PC-9 (cell line): ENCODE measurements around the gene SPARC. TPM values are rescaled to one million over a fixed set of nuclear protein-coding genes. Genes with fewer than 3 reads are reported as not detected.

ENCODE experiments used
- BruUV-seq: library from RNA; stranded (reverse); fragments of 400-500 nt; replicated peaks from 2 replicates; lab custom pipeline; 2021; lab: Mats Ljungman, UMichigan
- CTCF ChIA-PET: fragments of 300-600 bp; sonication (Branson Sonifier 250); formaldehyde crosslinking; loops from one replicate; lab custom pipeline; 2022; ENCODE audit warnings: antibody characterized with exemption; lab: Charles Lee
- POLR2A ChIA-PET: fragments of 300-600 bp; sonication (Branson Sonifier 250); formaldehyde crosslinking; loops from one replicate; lab custom pipeline; 2022; ENCODE audit warnings: antibody characterized with exemption; ENCODE audit not compliant: unreplicated experiment; lab: Charles Lee
- DNase-seq, 2 experiments: peaks; one replicate each; pipeline versions ENCODE4 v3.0.0 to v3.0.0-alpha.2; 2015 to 2022; ENCODE audit warnings: mixed read lengths in 1 of 2
- H2AFZ ChIP-seq: fragments of 200-600 bp; sonication (generic); 2 replicates; pipeline ENCODE4 v1.8.1; 2017; ENCODE audit warnings: antibody characterized with exemption
- H3F3A ChIP-seq: fragments of 200-600 bp; sonication (generic); 2 replicates; pipeline ENCODE4 v1.8.1; 2017; ENCODE audit warnings: antibody characterized with exemption, mild to moderate bottlenecking, low read depth; ENCODE audit not compliant: insufficient read depth
- H3K27ac ChIP-seq: fragments of 200-600 bp; sonication (generic); 2 replicates; pipeline ENCODE4 v1.6.1; 2016; ENCODE audit warnings: mixed run types
- H3K27me3 ChIP-seq: fragments of 200-600 bp; sonication (generic); 2 replicates; pipeline ENCODE4 v1.6.1; 2016; ENCODE audit warnings: low read depth, mixed run types; ENCODE audit not compliant: insufficient read depth
- H3K36me3 ChIP-seq: fragments of 200-600 bp; sonication (generic); 2 replicates; pipeline ENCODE4 v1.6.1; 2016; ENCODE audit warnings: low read depth, mixed run types
- H3K4me1 ChIP-seq: fragments of 200-600 bp; sonication (generic); replicated peaks from 2 replicates; pipeline ENCODE4 v1.6.1; 2016; ENCODE audit warnings: mixed run types; ENCODE audit not compliant: insufficient read depth
- H3K4me2 ChIP-seq: fragments of 200-600 bp; sonication (generic); 2 replicates; pipeline ENCODE4 v1.6.1; 2017; ENCODE audit warnings: mixed run types
- H3K4me3 ChIP-seq: fragments of 200-600 bp; sonication (generic); 2 replicates; pipeline ENCODE4 v1.6.1; 2016; ENCODE audit warnings: mixed run types
- H3K79me2 ChIP-seq: fragments of 200-600 bp; sonication (generic); 2 replicates; pipeline ENCODE4 v1.6.1; 2017; ENCODE audit warnings: low read depth, mixed run types
- H3K9me2 ChIP-seq: fragments of 200-600 bp; sonication (generic); 2 replicates; pipeline ENCODE4 v1.8.1; 2017; ENCODE audit warnings: mild to moderate bottlenecking; ENCODE audit not compliant: insufficient read depth
- H3K9me3 ChIP-seq: fragments of 200-600 bp; sonication (generic); 2 replicates; pipeline ENCODE4 v1.8.1; 2016; ENCODE audit warnings: low read depth; ENCODE audit not compliant: insufficient read depth
- H4K20me1 ChIP-seq: fragments of 200-600 bp; sonication (generic); 2 replicates; pipeline ENCODE4 v1.8.1; 2017; ENCODE audit not compliant: insufficient read depth
- EZH2 ChIP-seq: fragments of 200-600 bp; sonication (generic); IDR thresholded peaks from 2 replicates; pipeline ENCODE4 v1.8.0; 2017; ENCODE audit warnings: antibody characterized with exemption, low read depth
- intact Hi-C: fragments of 100-400 bp; cut with micrococcal nuclease; formaldehyde crosslinking; loops from one replicate; pipeline ENCODE4 v1.10.0; 2022; ENCODE audit not compliant: unreplicated experiment
- total RNA-seq: library from RNA; stranded (reverse); gene quantifications from 2 replicates; pipeline ENCODE4 v1.2.3, GENCODE V29; 2021
- TF ChIP-seq, protein P1 (sequence below): fragments of 200-600 bp; sonication (generic); conservative IDR thresholded peaks from 2 replicates; pipeline ENCODE4 v1.6.1; 2017; ENCODE audit warnings: mixed run types, antibody characterized with exemption, mild to moderate bottlenecking, moderate library complexity

SPARC gene
- total RNA-seq, 1 experiment from 2014 or later: 84.1 TPM

- Histone ChIP-seq H4K20me1 (no peaks in the 10 kb centered on the region), H3K79me2 (no peaks in the 10 kb centered on the region), H3K36me3 (no peaks in the 10 kb centered on the region), H3K9me3 (no peaks in the 10 kb centered on the region), H3K4me2 (no peak overlapping the region), H3K27ac (no peak overlapping the region), H3K4me1 (no peaks in the 10 kb centered on the region), H3K9me2 (no peaks in the 10 kb centered on the region), H3K27me3 (0 out of 2 replicates have a peak, but pooled peaks cover 5% of the 10 kb centered on the region), H3K4me3 (no peak overlapping the region), H3F3A (no peaks in the 10 kb centered on the region), H2AFZ (no peak overlapping the region)
- intact Hi-C loops: no loop called here
- ChIA-PET POLR2A (no interaction called here), CTCF (interaction anchor here (0.5 kb wide), 1 partner anchor 8 kb away, joined by 21 read pairs; no protein-coding TSS in a partner anchor)
- BruUV-seq: no TSS peak
- DNase-seq: no peak
- no peak for TF ChIP-seq EZH2
- TF ChIP-seq, protein P1, sequence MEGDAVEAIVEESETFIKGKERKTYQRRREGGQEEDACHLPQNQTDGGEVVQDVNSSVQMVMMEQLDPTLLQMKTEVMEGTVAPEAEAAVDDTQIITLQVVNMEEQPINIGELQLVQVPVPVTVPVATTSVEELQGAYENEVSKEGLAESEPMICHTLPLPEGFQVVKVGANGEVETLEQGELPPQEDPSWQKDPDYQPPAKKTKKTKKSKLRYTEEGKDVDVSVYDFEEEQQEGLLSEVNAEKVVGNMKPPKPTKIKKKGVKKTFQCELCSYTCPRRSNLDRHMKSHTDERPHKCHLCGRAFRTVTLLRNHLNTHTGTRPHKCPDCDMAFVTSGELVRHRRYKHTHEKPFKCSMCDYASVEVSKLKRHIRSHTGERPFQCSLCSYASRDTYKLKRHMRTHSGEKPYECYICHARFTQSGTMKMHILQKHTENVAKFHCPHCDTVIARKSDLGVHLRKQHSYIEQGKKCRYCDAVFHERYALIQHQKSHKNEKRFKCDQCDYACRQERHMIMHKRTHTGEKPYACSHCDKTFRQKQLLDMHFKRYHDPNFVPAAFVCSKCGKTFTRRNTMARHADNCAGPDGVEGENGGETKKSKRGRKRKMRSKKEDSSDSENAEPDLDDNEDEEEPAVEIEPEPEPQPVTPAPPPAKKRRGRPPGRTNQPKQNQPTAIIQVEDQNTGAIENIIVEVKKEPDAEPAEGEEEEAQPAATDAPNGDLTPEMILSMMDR: no peak
Measured at GRCh38 chr5:151671950-151672349, 14.8 kb downstream of the SPARC start.

GRCh38 chr5:151670953-151671636, 15.6 kb downstream of the SPARC start:
- H3K4me1 ChIP-seq: no peaks in the 10 kb centered on the region
- no peak for DNase-seq
- no peak overlapping the region for H3K27ac ChIP-seq

GRCh38 chr5:151670083-151670686, 16.5 kb downstream of the SPARC start:
- H3K27me3 ChIP-seq: 0 out of 2 replicates have a peak, but pooled peaks cover 4% of the 10 kb centered on the region
- POLR2A ChIA-PET: no interaction called here
- no peak overlapping the region for H3K27ac ChIP-seq
- H3K79me2 ChIP-seq: no peaks in the 10 kb centered on the region
- DNase-seq: no peak
- no peak overlapping the region for H3K4me3 ChIP-seq
- no peaks in the 10 kb centered on the region for H3F3A ChIP-seq
- CTCF ChIA-PET: no interaction called here
- TF ChIP-seq EZH2: no peak
- TF ChIP-seq, protein P1: no peak
- no peaks in the 10 kb centered on the region for H3K36me3 ChIP-seq
- H3K9me3 ChIP-seq: no peaks in the 10 kb centered on the region
- no peaks in the 10 kb centered on the region for H4K20me1 ChIP-seq
- H3K9me2 ChIP-seq: no peaks in the 10 kb centered on the region
- no peak overlapping the region for H3K4me2 ChIP-seq
- no TSS peak for BruUV-seq
- intact Hi-C loops: no loop called here
- H3K4me1 ChIP-seq: no peaks in the 10 kb centered on the region
- H2AFZ ChIP-seq: no peak overlapping the region

More at GRCh38 chr5:151670953-151671636, 15.6 kb downstream of the SPARC start:
- no peaks in the 10 kb centered on the region for H3K79me2 ChIP-seq
- ChIA-PET CTCF (interaction anchor here (0.7 kb wide), 1 partner anchor 33 kb away, joined by 3 read pairs; no protein-coding TSS in a partner anchor), POLR2A (no interaction called here)
- H3K9me2 ChIP-seq: no peaks in the 10 kb centered on the region
- no TSS peak for BruUV-seq
- H2AFZ ChIP-seq: no peak overlapping the region
- no peak for TF ChIP-seq EZH2
- TF ChIP-seq, protein P1: no peak
- H3K27me3 ChIP-seq: 0 out of 2 replicates have a peak, but pooled peaks cover 4% of the 10 kb centered on the region
- H3F3A ChIP-seq: no peaks in the 10 kb centered on the region
- intact Hi-C loops: no loop called here
- H3K4me2 ChIP-seq: no peak overlapping the region
- no peaks in the 10 kb centered on the region for H4K20me1 ChIP-seq
- H3K36me3 ChIP-seq: no peaks in the 10 kb centered on the region
- H3K4me3 ChIP-seq: no peak overlapping the region
- H3K9me3 ChIP-seq: no peaks in the 10 kb centered on the region
